Loucy (cell line): ENCODE measurements around the gene TRIM15.

Experiments used
- EZH2phosphoT487 ChIP-seq: fragments of 200-600 bp; IDR thresholded peaks from 2 replicates; pipeline ENCODE4 v1.6.1; 2018; ENCODE audit warnings: antibody characterized with exemption, mild to moderate bottlenecking, moderate library complexity, borderline replicate concordance
- TF ChIP-seq, protein P1 (sequence below): fragments of 200-600 bp; sonication (generic); conservative IDR thresholded peaks from 2 replicates; pipeline ENCODE4 v1.5.1; 2014; ENCODE audit warnings: mild to moderate bottlenecking, antibody characterized with exemption, low read length

DNA sequence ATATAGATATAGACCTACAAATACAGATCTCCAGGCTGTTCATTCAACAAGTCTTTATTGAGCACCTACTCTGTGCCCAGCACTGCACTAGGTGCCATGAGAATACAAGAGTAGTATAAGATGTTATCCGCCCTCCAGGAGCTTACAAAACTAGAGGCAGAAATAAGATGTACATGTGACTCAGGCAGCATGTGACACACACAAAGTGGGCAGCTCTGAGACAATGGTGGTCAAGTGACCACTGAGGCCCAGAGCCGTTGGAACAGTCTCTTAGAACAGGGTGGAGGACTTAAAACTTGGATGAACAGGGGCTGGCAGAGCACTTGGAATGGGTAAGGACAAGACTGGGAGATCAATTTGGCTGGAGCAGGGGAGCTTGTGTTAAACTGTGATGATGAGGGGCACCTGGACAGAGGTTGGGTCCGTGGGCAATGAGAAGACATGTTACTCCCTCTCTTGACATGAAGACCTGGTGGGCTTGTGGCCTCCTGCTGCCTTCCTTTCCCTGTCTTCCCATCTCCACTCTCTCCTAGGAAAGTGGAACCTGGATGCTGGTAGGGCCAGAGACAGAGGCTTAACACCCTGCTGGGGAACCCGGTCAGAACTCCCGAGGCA lies 21.2 kb downstream of the TRIM15 start:
- TF ChIP-seq, protein P1, sequence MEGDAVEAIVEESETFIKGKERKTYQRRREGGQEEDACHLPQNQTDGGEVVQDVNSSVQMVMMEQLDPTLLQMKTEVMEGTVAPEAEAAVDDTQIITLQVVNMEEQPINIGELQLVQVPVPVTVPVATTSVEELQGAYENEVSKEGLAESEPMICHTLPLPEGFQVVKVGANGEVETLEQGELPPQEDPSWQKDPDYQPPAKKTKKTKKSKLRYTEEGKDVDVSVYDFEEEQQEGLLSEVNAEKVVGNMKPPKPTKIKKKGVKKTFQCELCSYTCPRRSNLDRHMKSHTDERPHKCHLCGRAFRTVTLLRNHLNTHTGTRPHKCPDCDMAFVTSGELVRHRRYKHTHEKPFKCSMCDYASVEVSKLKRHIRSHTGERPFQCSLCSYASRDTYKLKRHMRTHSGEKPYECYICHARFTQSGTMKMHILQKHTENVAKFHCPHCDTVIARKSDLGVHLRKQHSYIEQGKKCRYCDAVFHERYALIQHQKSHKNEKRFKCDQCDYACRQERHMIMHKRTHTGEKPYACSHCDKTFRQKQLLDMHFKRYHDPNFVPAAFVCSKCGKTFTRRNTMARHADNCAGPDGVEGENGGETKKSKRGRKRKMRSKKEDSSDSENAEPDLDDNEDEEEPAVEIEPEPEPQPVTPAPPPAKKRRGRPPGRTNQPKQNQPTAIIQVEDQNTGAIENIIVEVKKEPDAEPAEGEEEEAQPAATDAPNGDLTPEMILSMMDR, result no peak
- TF ChIP-seq EZH2phosphoT487, result no peak
